HPDE6-E6E7 (cell line): ENCODE data around the gene NECAB3.

ENCODE experiments used
- DNase-seq: peaks from one replicate; pipeline ENCODE4 v3.0.0; 2011; ENCODE audit warnings: missing footprints; ENCODE audit errors: extremely low spot score

Gene NECAB3

DNA sequence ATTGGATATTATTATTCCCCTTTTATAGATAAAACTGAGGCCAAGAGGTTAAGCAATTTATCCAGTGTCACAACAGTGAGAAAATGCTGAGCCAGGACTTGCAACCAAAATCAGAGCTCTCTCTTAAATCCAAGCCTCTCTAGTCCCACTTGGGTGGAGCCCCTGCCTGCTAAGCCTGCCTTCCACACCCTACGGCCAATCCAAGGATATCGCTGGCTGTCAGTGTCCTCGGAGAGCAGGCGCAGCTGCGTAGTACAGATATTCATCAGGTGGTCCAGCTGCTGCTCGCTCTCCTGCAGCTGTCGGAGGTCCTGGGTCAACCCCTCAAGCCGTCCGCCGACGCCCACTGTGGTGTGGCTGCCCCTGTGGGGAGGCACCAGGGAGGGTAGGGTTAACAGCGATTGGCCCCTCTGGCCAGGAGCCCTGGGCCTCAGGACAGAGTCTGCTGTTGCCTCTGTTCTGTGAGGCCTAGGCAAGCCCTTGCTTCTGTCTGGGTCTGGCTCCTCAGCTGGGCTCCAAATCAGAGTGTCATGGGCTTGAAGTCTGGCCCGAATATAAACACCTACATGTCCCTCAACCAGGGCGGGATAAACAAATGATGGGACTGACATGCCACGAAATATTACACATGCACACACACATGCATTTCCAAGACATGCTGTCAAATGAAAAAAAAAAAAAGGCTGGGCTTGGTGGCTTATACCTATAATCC is 3.9 kb upstream of the NECAB3 start:
- DNase-seq, result no peak

DNA sequence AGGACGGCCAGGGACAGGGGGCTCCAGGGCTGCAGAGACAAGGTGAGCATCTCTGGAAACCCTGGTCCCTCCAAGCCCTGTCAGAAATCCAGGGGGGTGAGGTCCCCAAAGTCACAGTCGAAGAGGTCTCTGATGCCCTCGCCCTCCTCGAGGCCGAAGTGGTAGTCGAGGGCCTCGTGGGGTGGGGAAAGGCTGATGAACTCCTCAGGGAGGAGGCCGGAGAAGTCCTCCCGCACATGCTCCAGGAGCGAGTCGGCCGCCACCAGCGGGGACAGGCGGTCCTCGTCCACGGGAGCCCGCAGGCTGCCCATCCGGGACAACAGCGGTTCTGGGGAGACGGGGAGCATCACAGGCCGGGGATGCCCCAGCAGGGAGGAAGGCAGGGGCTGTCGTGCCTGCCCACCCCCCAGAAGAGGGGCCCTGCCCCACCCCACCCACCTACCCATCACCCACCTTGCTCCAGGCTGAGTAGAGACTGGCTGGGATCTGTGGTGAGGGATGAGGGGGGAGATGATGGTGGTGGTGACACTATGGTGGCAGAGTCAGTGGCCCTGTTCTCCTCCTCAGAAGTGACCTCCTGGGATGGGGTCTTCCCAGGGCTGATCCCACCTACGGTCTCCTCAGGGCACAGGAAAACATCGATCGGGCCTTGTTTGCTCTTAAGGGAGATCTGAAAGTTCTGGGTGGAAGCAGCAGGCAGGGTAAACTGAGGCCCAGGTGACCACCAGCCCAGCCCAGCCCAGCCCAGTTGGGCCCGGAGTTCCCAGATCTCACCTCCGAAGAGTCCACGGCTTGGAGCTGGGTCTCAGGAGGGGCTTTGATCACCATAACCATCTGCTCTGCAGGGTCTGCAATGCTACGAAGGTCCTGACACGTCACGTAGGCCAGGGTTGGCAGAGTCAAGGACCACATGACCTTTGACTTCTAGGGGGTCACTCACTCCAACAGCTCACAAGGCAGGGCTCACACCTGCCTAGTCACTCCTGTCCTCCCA is 2.7 kb upstream of the NECAB3 start:
- no peak for DNase-seq

DNA sequence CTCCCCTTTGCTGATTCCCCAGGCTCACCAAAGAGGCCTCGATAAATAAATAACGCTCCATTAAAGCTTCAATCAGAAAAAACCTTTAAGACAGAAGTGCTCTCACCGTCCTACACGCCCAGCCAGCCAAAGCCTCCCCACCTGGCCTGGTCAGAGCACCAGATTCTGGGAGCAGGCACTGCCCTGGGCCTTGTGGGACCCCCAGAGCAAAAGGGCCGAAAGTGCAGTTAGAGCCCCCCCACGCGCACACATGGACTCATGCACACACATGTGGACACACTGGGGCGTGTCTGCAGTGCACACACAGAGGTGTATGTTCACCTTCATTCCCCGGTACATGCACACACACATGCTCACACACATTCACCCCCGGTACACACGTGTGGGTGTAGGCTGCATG is 1.9 kb upstream of the NECAB3 start:
- no peak for DNase-seq

DNA sequence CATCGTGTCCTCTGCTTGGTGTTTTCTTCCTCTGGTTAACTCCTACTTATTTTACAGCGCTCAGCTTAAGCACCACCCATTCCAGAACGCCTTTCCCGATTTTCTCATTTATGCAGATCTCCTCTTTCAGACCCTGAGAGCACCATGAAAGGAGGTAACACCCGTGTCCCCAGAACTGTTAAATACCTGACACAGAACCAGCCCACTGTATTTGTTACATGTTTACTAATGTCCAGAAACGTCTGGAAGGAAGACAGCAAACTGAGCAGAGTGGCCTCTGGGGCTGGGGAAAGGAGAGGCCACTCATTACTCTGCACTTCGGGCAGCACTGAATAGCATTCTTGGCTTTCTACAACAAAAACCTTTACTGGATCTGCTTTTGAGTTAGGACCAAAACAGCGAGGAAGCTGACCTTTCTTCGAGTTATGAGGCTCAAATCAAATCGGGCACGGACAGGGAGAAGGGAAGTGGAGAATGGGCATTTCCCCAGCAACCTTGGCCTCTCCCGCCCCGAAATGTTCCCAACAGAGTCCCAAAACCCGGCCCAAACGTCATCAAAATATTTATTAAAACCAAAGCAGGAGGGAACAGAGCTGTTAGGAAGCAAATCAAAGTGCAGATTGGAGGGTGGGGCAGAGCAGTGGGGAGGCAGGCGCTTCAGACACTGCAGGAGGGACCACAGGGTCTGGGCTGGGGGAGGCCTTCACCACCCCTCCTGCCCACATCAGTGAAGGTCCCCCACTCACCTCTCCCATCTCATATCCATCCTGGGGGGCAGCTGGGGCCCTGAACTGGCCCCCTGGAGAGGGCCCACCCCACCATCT is 1.1 kb upstream of the NECAB3 start:
- no peak for DNase-seq

DNA sequence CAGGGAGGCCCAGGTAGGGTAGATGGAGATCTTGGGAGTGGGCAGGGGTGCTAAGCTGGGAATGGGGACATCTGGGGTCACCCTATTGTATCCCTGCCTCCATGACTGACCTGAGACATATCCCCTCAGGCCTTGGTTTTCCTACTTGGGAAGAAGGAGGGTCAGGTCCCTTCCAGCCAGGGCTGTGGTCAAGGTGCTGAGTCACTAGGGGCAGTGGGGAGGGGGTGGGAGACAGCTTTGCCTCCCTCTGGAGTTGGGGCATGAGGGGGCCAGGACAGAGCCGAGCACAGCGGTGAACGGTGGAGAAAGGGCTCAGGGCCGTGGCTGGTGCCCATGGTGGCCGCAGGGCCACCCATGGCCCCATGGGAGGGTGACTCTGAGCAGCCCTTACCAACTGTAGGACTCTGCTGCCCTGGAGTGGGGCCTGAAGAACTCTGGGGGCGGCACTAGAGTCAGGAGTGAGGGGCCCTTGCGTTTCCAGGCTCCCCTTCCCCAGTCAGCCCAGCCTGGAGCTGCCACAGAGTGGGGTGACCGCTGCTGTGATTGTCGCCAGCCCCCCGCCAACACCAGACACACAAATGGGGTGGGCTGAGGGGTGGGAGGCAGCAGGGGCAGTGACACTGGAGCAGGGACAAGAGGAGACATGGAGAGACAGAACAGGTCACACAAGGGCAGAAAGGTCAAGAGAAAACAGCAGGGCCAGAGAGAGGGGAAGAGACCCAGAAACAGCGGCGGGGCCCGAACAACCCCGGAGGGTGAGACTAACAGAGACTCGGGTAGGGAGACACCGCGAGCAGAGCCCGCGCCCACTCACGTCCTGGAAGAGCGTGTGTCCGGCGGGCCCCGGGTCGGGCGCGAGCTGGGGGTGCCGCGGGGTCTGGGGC is 576 bp downstream of the NECAB3 start:
- DNase-seq, result no peak

DNA sequence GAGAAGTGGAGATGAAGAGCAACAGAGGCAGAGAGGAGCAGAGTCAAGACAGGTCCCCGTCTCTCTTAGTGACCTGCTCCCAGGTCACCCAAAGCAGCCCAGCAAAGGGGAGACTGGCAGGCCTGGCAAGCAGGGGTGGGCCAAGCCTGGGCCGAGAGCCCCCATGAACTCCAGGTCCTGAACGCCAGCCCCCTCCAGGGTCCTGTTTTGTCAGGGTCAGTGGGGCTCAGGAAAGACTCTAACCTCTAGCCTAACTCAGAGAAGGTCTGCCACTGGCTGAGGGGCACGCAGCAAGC is 1.2 kb downstream of the NECAB3 start:
- DNase-seq, result no peak

DNA sequence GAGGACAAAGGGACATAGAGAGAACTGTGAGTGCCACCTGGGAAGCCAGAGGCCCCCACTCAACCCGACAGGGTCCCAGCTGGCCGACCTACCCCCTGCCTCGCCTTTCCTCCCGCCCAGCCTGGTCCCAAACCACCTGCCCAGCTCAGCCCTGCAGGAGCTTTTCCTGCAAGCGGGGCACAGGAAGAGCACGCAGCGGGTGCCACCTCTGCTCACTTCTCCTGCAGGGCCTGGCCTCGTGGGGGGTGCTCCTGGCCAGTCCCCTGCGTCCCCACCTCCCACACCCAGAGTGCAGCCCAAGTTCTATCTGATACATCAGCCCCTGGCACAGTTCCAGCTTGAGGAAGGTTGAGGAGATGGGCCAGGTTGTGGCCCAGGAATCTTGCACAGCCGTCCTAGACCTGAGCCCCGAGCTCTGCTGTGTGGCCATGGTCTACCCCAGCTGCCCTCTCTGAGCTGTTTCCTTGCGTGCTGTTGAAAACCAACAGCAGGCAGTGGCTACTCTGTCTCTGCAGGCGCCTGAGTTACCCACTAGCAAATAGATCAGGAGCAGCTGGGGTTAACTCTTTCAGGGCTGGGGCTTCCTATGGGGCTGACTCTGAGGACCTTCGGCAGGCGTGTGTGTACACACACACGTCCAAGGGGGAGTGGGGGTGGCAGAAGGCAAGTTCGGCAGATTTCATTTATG is 1.7 kb downstream of the NECAB3 start:
- no peak for DNase-seq

DNA sequence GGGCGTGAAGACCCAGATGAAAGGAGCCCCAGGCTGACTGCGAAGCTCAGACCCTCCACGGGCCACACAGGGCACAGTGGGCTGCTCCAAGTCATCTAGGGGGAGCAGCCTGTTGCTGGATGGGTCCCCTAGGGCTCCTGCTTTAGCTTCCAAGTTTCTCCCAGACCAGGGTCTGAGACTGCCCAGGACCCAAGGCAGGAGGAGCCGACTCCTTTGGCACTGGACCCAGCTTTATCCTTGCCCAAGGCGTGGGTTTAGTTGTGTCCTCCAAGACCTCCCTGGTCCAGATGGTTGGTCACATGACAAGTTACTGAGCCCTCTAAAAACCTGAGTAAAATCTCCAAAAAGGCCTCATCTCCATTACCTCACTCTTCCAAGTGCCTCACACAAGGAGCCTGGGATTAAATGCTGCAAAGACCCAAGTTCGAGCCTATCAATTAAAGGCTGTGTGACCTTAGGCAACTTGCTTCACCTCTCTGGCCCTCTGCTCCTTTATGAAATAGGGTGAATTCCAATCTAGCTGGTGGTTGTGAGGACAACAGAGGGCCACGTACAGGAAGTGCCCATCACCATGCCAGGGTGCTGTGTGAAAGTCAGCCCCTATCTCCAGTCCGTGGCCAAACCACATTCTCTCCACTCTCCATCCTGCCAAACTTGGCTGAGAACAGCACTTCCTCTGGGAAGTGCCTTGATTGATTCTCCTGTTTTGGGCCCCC is 2.5 kb downstream of the NECAB3 start:
- no peak for DNase-seq

DNA sequence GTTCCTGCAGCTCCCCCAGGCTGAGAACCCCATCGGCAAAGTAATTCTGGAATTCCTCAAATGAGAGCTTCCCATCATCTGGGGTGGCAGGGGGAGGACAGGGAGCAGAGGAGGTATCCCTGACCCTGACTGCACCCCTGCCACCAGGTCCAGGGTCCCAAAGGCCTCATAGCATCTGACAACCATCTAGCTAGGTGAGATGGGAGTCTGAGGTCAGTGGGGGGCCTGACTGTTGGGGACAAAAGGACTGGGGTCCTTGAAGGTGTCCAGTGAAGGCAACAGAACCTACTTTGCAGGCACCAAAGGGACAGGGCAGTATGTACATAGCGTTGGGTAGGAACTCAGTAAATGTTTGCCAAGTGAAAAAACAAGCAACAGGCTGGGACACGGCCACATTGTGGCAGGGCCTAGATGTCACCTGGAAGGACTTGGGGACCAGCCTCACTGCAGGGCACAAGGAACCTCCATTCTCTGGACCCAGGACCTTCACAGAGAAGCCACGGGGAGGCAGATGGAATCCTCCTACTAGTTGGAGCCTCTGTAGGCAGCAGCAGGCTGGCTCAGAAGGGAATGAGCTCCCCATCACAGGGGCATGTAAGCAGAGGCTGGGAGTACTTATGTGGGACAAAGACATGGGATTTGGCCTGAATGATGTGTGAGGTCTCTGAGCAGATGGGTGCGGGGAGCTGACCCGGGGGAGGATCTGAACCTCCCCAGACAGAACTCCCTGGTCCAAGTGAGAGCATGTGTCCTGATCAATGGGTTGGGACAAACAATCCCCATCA is 3.3 kb downstream of the NECAB3 start:
- DNase-seq, result no peak

DNA sequence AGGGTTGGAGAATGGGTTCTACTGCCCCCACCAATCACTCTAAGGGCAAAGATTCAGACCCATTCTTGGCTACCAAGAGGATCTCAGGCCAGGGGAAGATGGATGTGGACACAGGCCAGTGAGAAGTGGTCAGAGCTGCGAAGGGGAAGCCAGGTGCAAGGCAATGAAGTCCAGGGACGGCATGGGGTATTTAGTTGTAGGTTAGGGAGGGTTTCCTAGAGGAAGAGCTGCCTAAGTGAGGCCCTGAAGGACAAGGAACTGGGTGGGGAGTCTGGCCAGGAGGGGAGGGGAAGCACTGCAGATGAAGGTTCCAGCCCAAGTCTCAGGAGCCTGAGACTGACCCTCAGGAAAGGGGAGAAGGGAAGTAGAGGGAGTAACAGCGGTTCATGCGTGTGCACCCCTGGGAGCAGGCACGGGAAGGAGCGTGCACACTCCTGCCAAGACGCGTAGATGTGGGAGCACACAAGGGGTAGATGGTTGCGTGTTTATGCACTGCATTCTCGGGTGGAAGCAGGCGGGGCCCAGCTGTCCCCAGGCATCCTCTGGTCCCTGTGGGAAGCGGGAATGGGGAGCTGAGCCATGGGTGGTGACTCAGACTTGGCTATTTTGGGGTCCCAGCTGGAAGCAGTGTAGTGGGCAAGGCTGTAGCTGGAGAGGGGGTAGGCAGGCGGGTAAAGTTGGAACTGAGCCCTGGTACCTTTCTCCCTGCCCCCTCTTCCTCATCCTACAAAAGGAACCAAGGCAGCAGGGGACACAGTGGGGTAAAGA is 4.2 kb downstream of the NECAB3 start:
- no peak for DNase-seq

DNA sequence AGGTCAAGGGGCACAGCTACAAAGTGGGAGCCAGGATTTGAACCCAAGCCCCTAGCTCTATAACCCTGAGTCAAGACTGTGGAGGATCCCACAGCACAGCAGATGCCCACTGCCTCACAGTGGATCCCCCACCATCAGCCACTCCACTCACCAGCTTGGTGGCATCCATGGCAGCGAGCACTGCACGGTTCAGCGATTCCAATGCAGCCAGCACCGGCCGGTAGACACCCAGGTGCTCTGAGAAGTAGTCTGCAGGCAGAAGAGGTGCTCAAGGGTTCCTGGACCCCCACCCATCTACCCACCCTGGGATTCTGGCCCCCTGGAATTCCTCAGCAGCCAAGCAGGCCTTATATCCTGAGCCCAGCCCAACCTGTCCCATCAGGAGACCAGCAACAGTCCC is 5.0 kb downstream of the NECAB3 start:
- DNase-seq, result no peak

DNA sequence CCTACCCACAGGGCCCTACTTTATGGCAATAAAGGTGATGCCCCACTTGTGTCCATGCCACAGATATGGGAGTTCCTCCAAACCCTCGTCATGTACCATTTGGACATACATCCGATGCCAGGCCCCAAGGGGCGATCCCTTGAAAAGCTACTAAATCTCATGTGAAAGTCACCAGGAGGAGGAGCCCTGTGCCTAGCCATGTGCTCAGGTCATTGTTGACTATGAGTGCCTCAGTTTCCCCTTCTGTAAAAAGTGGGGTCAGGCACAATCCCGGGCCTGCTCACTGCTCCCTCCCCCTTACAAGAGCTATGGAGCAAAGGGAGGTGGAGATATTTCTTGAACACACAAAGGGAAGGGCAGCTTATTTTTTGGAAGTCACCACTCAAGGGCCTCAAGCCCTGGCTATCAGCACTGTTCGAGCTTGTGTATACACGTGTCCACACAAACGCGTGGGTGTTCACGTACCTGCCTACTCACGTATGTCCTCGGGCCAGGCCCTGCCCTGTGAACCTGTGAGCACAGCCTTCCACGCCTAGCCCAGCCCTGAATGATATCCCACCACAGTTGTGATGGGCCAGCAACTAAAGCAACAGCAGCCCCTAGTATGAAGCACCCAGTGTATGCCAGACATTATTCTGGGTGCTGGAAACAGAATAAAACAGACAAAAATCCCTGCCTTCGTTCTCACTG is 5.6 kb downstream of the NECAB3 start:
- DNase-seq, result no peak

DNA sequence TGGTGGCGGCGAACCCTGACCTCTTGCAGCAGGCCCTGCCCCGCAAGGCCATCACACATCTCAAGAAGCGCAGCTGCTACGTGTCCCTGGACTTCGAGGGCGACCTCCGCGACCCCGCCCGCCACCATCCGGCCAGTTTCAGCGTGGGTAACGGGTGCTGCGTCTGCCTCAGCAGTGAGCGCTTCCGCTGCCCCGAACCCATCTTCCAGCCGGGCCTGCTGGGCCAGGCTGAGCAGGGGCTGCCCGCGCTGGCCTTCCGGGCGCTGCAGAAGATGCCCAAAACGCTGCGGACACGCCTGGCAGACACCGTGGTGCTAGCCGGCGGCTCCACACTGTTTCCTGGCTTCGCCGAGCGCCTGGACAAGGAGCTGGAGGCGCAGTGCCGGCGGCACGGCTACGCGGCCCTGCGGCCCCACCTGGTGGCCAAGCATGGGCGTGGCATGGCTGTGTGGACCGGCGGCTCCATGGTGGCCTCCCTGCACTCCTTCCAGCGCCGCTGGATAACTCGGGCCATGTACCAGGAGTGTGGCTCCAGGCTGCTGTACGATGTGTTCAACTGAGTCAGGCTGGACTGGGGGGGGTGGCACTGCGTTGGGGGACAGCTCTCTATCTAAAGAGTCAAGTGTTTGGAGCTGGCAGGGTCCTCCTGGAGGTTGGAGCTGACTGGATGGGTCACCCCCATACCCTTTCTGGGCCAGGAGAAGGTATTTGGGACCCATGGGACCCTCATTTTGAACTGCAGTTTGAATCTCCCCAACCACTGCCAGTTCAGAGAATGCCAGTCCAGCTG is 6.4 kb downstream of the NECAB3 start:
- DNase-seq, result peak; percentile 96

DNA sequence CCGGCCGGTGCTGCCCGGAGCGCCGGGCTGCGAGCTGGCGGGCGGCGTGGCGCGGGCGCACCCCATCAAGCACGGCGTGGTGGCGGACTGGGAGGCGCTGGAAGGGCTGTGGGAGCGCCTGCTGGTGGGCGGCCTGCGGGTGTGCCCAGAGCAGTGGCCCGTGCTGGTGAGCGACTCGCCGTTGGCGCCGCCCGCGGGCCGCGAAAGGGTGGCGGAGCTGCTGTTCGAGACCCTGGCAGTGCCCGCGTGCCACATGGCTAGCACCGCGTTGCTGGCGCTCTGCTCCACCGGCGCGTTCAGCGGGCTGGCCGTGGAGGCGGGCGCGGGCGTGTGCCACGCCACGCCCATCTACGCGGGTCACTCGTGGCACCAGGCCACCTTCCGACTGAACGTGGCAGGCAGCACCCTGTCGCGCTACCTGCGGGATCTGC is 7.0 kb downstream of the NECAB3 start:
- no peak for DNase-seq

DNA sequence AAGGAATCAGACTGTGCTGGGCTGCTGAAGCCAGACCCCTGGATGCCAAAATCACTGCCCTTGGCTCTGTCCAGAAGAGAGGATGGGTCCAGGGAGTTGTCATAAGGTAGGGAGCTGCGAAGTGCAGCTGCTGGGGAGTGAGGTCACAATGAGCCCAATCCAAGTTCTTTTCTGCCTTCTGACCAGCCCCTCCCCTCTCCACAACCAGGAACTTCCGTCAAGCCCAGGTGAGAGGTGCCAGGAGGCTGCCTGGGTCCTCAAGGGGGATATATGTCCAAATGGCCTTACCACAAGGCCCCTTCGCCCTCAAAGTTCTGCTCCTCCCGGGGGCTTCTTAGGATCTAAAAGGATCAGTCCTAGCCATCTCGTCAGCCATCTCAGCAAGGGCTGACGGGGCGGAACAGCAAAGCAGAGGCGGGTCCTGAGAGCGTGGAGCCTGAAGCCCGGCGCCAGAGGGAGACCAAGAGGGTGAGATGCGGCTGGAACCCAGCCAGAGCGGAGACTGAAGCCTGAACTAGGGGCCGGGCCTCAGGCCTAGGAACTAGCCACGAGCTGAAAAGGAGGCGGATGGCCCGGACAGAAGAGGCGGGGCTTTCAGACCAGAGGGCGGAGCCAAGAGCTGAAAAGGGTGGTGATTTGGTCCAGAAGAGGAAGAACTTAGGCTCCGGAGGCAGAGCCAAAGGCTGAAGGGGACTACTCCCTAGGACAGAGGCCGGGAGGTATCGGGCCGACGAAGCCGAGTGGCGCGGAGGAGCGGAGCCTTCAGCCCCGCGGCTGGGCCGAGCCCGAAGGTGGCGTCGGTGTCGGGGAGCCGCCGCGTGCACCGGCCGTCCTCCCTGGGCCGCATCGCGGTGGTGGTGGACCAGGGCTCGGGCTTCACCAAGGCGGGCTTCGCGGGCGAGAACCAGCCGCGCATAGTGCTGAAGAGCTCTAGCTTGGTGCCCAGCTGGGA is 7.7 kb downstream of the NECAB3 start, which contains the start of gene ACTL10:
Gene ACTL10, plus strand, starts transcription at position 651 of the 952 bp plus-strand sequence. CDS start 555 bp downstream, outside the sequence.
- peak; percentile 99 for DNase-seq

DNA sequence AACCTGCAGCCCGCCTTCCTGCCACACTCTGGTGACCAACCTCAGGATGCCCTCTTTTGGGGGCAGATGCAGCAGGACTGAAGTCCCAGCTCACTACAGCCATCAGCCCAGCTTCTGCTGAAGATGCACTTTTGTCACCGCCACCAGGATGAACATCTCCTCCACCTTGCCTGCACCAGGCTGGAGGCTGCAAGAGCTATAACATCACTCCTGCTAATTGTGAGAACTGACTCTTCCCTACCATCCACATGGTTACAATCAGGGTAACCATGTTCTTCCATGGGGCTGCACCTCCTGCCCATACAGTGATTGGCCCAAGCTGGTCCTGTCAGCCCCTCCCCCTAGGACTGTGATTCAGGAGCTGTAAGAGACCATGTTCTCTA is 9.5 kb downstream of the NECAB3 start:
- no peak for DNase-seq
